H1 (cell line): ENCODE data around the gene ACTR2. TPM values are rescaled to one million over a fixed set of nuclear protein-coding genes. Genes with fewer than 3 reads are reported as not detected.

ENCODE experiments used
- ASH2L ChIP-seq: fragments of 200-600, 300-600 bp; sonication (generic); IDR thresholded peaks from one replicate; pipeline ENCODE4 v1.7.1; 2017; ENCODE audit warnings: low read length
- BACH1 ChIP-seq: IDR thresholded peaks from 2 replicates; pipeline ENCODE4 v1.6.1; 2012; ENCODE audit warnings: low read length, improper control_type of control experiment
- BRCA1 ChIP-seq: IDR thresholded peaks from 2 replicates; pipeline ENCODE4 v1.6.1; 2012; ENCODE audit warnings: low read depth, low read length, improper control_type of control experiment
- HDAC6 ChIP-seq: IDR thresholded peaks from one replicate; pipeline ENCODE4 v1.7.1; 2012; ENCODE audit warnings: low read depth, mild to moderate bottlenecking, inconsistent platforms, low read length, moderate library complexity
- JUND ChIP-seq: IDR thresholded peaks from 2 replicates; pipeline ENCODE4 v1.6.1; 2011; ENCODE audit warnings: mild to moderate bottlenecking, improper control_type of control experiment, low read length
- KDM1A ChIP-seq: fragments of 200-600, 300-600 bp; sonication (generic); IDR thresholded peaks from 2 replicates; pipeline ENCODE4 v1.7.1; 2016; ENCODE audit warnings: mild to moderate bottlenecking, low read length, borderline replicate concordance
- KDM5A ChIP-seq: fragments of 200-600 bp; IDR thresholded peaks from 2 replicates; pipeline ENCODE4 v1.7.1; 2012; ENCODE audit warnings: mild to moderate bottlenecking, low read length, inconsistent platforms, mixed read lengths
- SIX5 ChIP-seq: IDR thresholded peaks from 2 replicates; pipeline ENCODE4 v1.6.1; 2011; ENCODE audit warnings: mild to moderate bottlenecking, low read depth, low read length
- polyA plus RNA-seq, 7 experiments: library from polyadenylated mRNA; depleted of rRNA in 3 of 7; stranded (reverse) in 5 of 7; unstranded in 2 of 7; fragments of >200 nt in 5 of 7; fragments of 200-250 nt in 2 of 7; gene quantifications; 1 replicate in 5 of 7; 2 replicates in 1 of 7; 4 replicates in 1 of 7; pipeline versions ENCODE4 v1.2.1 to v1.2.3, GENCODE V29; 2011 to 2013; ENCODE audit warnings: missing spikeins in 2 of 7, mixed read lengths in 2 of 7
- total RNA-seq: library from RNA; stranded (reverse); fragmentation: NEBNext Ultra II Directional; extraction: Animal tissue kit (Norgen Biotek cat#: 25700); gene quantifications from 2 replicates; pipeline ENCODE4 v1.2.1, GENCODE V29; 2021
- TF ChIP-seq, protein P1 (sequence below): fragments of 300-600 bp; sonication (generic); IDR thresholded peaks from 2 replicates; pipeline ENCODE4 v1.7.1; 2012; ENCODE audit warnings: low read length, moderate library complexity, mild to moderate bottlenecking, inconsistent platforms; ENCODE audit not compliant: insufficient replicate concordance
- TF ChIP-seq, protein P2 (sequence below): IDR thresholded peaks from 2 replicates; pipeline ENCODE4 v1.6.1; 2011; ENCODE audit warnings: low read length, improper control_type of control experiment

ACTR2 gene
- total and polyA plus RNA-seq, 2 of the 8 experiments (the other 6 are each of a cell fraction or from before 2014, with no cell fraction given): 28.3 to 171 TPM

DNA sequence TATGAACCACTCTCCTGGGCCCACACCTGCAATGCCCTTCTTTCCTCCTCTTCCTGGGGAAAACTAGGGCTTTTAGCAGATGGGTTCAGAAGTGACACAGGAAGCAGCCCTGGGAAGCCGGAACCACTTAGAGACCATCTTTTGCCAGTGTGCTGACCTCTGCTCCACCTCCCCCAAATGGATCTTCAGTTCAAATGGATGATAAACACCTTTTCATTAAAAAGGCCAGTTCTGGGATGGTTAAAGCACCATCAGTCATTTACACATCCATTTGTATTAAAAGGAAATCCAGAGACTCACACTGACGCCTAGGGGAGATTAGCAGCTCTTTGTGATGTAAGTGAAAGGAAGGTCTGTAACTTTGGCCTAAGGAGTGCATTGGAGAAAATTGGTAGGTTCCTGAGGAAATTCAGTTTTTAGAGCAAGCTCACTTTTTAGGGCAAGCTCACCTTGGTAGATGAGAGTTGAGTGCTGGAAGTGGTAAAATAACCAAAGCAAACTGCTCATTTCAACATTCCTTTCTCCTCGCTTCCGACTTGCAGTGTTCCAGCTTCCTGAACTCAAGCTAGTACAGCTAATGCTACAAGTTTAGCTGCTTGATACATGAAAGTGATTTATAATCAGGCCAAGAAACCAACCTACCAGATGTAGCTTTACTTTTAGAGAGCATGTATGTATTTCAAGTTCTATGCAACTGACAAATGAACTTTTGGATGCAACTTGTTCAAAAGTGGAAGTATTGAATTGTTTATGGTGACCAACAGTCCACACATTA lies 47.7 kb downstream of the ACTR2 start (continued):
- TF ChIP-seq, protein P1, sequence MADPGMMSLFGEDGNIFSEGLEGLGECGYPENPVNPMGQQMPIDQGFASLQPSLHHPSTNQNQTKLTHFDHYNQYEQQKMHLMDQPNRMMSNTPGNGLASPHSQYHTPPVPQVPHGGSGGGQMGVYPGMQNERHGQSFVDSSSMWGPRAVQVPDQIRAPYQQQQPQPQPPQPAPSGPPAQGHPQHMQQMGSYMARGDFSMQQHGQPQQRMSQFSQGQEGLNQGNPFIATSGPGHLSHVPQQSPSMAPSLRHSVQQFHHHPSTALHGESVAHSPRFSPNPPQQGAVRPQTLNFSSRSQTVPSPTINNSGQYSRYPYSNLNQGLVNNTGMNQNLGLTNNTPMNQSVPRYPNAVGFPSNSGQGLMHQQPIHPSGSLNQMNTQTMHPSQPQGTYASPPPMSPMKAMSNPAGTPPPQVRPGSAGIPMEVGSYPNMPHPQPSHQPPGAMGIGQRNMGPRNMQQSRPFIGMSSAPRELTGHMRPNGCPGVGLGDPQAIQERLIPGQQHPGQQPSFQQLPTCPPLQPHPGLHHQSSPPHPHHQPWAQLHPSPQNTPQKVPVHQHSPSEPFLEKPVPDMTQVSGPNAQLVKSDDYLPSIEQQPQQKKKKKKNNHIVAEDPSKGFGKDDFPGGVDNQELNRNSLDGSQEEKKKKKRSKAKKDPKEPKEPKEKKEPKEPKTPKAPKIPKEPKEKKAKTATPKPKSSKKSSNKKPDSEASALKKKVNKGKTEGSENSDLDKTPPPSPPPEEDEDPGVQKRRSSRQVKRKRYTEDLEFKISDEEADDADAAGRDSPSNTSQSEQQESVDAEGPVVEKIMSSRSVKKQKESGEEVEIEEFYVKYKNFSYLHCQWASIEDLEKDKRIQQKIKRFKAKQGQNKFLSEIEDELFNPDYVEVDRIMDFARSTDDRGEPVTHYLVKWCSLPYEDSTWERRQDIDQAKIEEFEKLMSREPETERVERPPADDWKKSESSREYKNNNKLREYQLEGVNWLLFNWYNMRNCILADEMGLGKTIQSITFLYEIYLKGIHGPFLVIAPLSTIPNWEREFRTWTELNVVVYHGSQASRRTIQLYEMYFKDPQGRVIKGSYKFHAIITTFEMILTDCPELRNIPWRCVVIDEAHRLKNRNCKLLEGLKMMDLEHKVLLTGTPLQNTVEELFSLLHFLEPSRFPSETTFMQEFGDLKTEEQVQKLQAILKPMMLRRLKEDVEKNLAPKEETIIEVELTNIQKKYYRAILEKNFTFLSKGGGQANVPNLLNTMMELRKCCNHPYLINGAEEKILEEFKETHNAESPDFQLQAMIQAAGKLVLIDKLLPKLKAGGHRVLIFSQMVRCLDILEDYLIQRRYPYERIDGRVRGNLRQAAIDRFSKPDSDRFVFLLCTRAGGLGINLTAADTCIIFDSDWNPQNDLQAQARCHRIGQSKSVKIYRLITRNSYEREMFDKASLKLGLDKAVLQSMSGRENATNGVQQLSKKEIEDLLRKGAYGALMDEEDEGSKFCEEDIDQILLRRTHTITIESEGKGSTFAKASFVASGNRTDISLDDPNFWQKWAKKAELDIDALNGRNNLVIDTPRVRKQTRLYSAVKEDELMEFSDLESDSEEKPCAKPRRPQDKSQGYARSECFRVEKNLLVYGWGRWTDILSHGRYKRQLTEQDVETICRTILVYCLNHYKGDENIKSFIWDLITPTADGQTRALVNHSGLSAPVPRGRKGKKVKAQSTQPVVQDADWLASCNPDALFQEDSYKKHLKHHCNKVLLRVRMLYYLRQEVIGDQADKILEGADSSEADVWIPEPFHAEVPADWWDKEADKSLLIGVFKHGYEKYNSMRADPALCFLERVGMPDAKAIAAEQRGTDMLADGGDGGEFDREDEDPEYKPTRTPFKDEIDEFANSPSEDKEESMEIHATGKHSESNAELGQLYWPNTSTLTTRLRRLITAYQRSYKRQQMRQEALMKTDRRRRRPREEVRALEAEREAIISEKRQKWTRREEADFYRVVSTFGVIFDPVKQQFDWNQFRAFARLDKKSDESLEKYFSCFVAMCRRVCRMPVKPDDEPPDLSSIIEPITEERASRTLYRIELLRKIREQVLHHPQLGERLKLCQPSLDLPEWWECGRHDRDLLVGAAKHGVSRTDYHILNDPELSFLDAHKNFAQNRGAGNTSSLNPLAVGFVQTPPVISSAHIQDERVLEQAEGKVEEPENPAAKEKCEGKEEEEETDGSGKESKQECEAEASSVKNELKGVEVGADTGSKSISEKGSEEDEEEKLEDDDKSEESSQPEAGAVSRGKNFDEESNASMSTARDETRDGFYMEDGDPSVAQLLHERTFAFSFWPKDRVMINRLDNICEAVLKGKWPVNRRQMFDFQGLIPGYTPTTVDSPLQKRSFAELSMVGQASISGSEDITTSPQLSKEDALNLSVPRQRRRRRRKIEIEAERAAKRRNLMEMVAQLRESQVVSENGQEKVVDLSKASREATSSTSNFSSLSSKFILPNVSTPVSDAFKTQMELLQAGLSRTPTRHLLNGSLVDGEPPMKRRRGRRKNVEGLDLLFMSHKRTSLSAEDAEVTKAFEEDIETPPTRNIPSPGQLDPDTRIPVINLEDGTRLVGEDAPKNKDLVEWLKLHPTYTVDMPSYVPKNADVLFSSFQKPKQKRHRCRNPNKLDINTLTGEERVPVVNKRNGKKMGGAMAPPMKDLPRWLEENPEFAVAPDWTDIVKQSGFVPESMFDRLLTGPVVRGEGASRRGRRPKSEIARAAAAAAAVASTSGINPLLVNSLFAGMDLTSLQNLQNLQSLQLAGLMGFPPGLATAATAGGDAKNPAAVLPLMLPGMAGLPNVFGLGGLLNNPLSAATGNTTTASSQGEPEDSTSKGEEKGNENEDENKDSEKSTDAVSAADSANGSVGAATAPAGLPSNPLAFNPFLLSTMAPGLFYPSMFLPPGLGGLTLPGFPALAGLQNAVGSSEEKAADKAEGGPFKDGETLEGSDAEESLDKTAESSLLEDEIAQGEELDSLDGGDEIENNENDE: peak; percentile 91
- TF ChIP-seq HDAC6: no peak
- TF ChIP-seq, protein P2, sequence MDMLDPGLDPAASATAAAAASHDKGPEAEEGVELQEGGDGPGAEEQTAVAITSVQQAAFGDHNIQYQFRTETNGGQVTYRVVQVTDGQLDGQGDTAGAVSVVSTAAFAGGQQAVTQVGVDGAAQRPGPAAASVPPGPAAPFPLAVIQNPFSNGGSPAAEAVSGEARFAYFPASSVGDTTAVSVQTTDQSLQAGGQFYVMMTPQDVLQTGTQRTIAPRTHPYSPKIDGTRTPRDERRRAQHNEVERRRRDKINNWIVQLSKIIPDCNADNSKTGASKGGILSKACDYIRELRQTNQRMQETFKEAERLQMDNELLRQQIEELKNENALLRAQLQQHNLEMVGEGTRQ: no peak
- no peak for TF ChIP-seq KDM5A
- TF ChIP-seq JUND: no peak
- TF ChIP-seq BRCA1: no peak
- TF ChIP-seq ASH2L: no peak
- TF ChIP-seq BACH1: no peak
- TF ChIP-seq KDM1A: no peak
- no peak for TF ChIP-seq SIX5
